Tibial nerve (tissue), 4 donors: ENCODE data around the gene CDK19. TPM values are rescaled to one million over a fixed set of nuclear protein-coding genes. Genes with fewer than 3 reads are reported as not detected.

Experiments
- DNase-seq, 2 donors: peaks; one replicate each; pipeline ENCODE4 v3.0.0-alpha.2; 2019; ENCODE audit warnings: low spot score in 2 of 2
- H3K27ac ChIP-seq, 4 donors: fragments of 200-600 bp; sonication (generic) in 3 of 4; one replicate each; pipeline ENCODE4 v1.5.1; 2017 to 2019; ENCODE audit warnings: mild to moderate bottlenecking in 1 of 4
- H3K27me3 ChIP-seq, 2 donors: fragments of 200-600 bp; sonication (generic) in 1 of 2; one replicate each; pipeline versions ENCODE4 v1.5.1 to v1.6.0; 2017 to 2019
- H3K36me3 ChIP-seq, 3 donors: fragments of 200-600 bp; sonication (generic); one replicate each; pipeline ENCODE4 v1.5.1; 2018 to 2019
- H3K4me1 ChIP-seq, 4 donors: fragments of 200-600 bp; sonication (generic) in 3 of 4; one replicate each; pipeline ENCODE4 v1.5.1; 2017 to 2019
- H3K4me3 ChIP-seq, 4 donors: fragments of 200-600 bp; sonication (generic) in 3 of 4; one replicate each; pipeline ENCODE4 v1.5.1; 2017 to 2019; ENCODE audit warnings: mild to moderate bottlenecking in 1 of 4, moderate library complexity in 1 of 4
- H3K9me3 ChIP-seq, 4 donors: fragments of 200-600 bp; sonication (generic) in 3 of 4; one replicate each; pipeline ENCODE4 v1.5.1; 2017 to 2019
- EP300 ChIP-seq, 2 donors: sonication (generic); formaldehyde crosslinking; IDR thresholded peaks; one replicate each; pipeline ENCODE4 v1.6.1; 2017; ENCODE audit warnings: antibody characterized with exemption in 2 of 2, mild to moderate bottlenecking in 1 of 2
- POLR2A ChIP-seq, 2 donors: fragments of 450-650 bp; IDR thresholded peaks; one replicate each; pipeline ENCODE4 v1.6.1; 2017; ENCODE audit warnings: antibody characterized with exemption in 2 of 2, mild to moderate bottlenecking in 2 of 2, moderate library complexity in 2 of 2
- WGBS, 2 donors: methylation state at CpG; one replicate each; pipeline ENCODE4 v1.1.5; 2018; 5-methylcytosine and 5-hydroxymethylcytosine counted together
- total RNA-seq, 4 donors: library from RNA; depleted of rRNA; stranded (reverse); fragments of >200 nt; gene quantifications; one replicate each; pipeline ENCODE4 v1.1.0, GENCODE V29; 2016
- TF ChIP-seq, protein P1 (sequence below), 5 experiments: fragments of 200-600 bp in 3 of 5; fragments of 450-650 bp in 2 of 5; sonication (generic) in 3 of 5; IDR thresholded peaks; one replicate each; pipeline ENCODE4 v1.5.1; 2016 to 2019; ENCODE audit warnings: antibody characterized with exemption in 5 of 5, mild to moderate bottlenecking in 3 of 5, moderate library complexity in 2 of 5

CDK19 gene
- 10 to 100 TPM; 18.6 to 29.3 (median 24.3) TPM for total RNA-seq

GRCh38 chr6:110815411-110816409 is at the start of gene CDK19:
Gene CDK19 (minus strand): TSS chr6:110815469. CDS start chr6:110815136, 333 bp downstream.
- peaks cover 0 to 30% (median 3%) of the 10 kb centered on the region in 4 donors for H3K4me1 ChIP-seq
- H3K27me3 ChIP-seq: no peaks in the 10 kb centered on the region
- H3K9me3 ChIP-seq: no peaks in the 10 kb centered on the region
- WGBS, 2 donors: 0 to 1% methylated on average over 31 to 46 of the region's 48 CpGs
- no peaks in the 10 kb centered on the region for H3K36me3 ChIP-seq
- TF ChIP-seq EP300 (IDR thresholded peaks at IDR 0.05): peak; percentile 79 to 96
- TF ChIP-seq, protein P1, sequence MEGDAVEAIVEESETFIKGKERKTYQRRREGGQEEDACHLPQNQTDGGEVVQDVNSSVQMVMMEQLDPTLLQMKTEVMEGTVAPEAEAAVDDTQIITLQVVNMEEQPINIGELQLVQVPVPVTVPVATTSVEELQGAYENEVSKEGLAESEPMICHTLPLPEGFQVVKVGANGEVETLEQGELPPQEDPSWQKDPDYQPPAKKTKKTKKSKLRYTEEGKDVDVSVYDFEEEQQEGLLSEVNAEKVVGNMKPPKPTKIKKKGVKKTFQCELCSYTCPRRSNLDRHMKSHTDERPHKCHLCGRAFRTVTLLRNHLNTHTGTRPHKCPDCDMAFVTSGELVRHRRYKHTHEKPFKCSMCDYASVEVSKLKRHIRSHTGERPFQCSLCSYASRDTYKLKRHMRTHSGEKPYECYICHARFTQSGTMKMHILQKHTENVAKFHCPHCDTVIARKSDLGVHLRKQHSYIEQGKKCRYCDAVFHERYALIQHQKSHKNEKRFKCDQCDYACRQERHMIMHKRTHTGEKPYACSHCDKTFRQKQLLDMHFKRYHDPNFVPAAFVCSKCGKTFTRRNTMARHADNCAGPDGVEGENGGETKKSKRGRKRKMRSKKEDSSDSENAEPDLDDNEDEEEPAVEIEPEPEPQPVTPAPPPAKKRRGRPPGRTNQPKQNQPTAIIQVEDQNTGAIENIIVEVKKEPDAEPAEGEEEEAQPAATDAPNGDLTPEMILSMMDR (IDR thresholded peaks at IDR 0.05): no peak
- TF ChIP-seq POLR2A (IDR thresholded peaks at IDR 0.05): peak; percentile 63 to 86
- peak within 1 kb of the TSS; percentile 91 to 98 (median 96) for H3K27ac ChIP-seq
- peak; percentile 96 for DNase-seq
- H3K4me3 ChIP-seq: peak within 1 kb of the TSS; percentile 83 to 98 (median 88)

DNA sequence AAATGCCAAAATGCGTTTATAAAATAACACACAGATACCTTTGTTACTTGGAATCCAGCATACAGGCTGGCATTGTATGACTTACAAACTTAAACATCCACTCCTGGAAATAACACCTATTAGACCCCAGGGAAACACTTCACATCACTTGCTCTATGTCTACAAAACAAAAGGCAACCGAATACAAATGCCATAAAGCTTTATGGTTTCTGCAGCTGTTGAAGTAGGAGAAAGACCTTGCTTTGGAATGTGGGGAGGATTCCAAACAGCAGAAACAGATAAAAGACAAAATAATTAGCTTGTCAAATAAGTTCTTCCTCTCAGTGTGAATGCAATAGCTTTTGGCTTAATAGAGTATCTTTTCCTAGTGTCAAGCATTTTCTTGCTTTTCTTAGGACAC is 49.6 kb upstream of the CDK19 start:
- TF ChIP-seq, protein P1 (IDR thresholded peaks at IDR 0.05): no peak
- TF ChIP-seq EP300 (IDR thresholded peaks at IDR 0.05) (no peak), POLR2A (IDR thresholded peaks at IDR 0.05) (no peak)
- DNase-seq: no peak
- Histone ChIP-seq H3K4me1 (no peaks in the 10 kb centered on the region), H3K27ac (no peak overlapping the region), H3K27me3 (no peaks in the 10 kb centered on the region), H3K9me3 (no peaks in the 10 kb centered on the region), H3K4me3 (no peak overlapping the region), H3K36me3 (no peaks in the 10 kb centered on the region)
- 28 to 30% methylated on average over 2 of the region's 2 CpGs for WGBS, 2 donors

DNA sequence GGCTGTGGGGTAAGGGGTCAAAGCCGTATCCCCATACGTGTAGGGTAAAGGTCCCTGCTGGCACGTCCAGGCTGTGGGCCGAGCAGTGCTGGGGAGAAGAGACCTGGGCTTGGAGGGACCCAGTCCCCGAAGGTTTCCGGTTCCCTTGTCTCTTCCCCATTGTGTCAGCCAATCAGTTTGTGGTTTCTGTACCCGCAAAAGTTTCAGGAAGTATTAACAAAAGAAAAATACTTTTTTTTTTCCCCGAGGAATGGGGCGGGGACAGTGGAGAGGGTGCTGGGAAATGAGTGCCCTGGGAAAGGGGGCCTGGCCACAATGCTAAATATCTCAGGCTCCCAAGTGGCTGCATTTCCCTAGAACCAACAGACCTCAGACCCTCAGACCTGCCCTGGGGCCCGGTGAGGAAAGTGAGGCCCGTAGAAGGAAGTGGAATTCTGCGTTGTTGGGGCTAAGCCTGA is 44.1 kb upstream of the CDK19 start:
- TF ChIP-seq EP300 (IDR thresholded peaks at IDR 0.05) (no peak), POLR2A (IDR thresholded peaks at IDR 0.05) (no peak)
- TF ChIP-seq, protein P1 (IDR thresholded peaks at IDR 0.05): no peak
- Histone ChIP-seq H3K27me3 (no peaks in the 10 kb centered on the region), H3K4me1 (no peaks in the 10 kb centered on the region), H3K4me3 (peak overlapping the region in 1 of 4 donors; percentile 6), H3K9me3 (no peaks in the 10 kb centered on the region), H3K27ac (no peak overlapping the region), H3K36me3 (peaks cover 0 to 12% (median 0%) of the 10 kb centered on the region in 3 donors)
- 78 to 82% methylated on average over 12 of the region's 12 CpGs for WGBS, 2 donors
- no peak for DNase-seq

DNA sequence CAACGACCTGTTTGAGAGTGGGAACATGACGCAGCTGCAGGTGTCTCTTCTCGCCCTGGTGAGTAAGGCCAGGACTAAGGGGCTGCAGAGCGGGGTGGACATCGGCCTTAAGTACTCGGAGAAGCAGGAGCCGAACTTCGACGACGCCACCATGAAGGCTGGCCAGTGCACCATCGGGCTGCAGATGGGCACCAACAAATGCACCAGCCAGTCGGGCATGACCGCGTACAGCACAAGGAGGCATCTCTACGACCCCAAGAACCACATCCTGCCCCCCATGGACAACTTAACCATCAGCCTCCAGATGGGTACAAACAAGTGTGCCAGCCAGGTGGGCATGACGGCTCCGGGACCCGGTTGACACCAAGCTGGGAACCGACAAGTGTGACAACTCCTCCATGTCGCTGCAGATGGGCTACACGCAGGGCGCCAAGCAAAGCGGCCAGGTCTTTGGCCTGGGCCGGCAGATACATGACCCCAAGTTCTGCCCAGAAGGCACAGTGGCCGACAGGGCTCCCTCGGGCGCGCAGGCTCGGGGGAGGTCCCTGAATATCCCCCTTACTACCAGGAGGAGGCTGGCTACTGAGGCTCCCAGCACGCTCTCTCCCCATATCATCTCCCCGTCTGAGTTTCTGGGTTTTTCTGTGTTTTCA is 43.4 kb upstream of the CDK19 start:
- peaks cover 0 to 12% (median 0%) of the 10 kb centered on the region in 3 donors for H3K36me3 ChIP-seq
- DNase-seq: no peak
- H3K27me3 ChIP-seq: no peaks in the 10 kb centered on the region
- no peaks in the 10 kb centered on the region for H3K4me1 ChIP-seq
- WGBS, 2 donors: 89 to 92% methylated on average over 20 to 24 of the region's 31 CpGs
- no peaks in the 10 kb centered on the region for H3K9me3 ChIP-seq
- H3K27ac ChIP-seq: no peak overlapping the region
- TF ChIP-seq, protein P1 (IDR thresholded peaks at IDR 0.05): no peak
- no peak for TF ChIP-seq EP300 (IDR thresholded peaks at IDR 0.05)
- TF ChIP-seq POLR2A (IDR thresholded peaks at IDR 0.05): no peak
- H3K4me3 ChIP-seq: no peak overlapping the region
